GM19193 (cell line): Measurements from ENCODE around the gene PAX5.
A peak's percentile ranks its signal among the peaks of the same experiment; 100 is the strongest.

Source experiments
- POLR2A ChIP-seq: IDR thresholded peaks from 4 replicates; pipeline ENCODE4 v1.6.1; 2011; ENCODE audit not compliant: insufficient read depth, insufficient read length; ENCODE audit errors: extremely low read depth

The PAX5 gene

GRCh38 chr9:36980148-36980974, 53.7 kb downstream of the PAX5 start:
- TF ChIP-seq POLR2A = no peak

GRCh38 chr9:36976371-36977030, 57.6 kb downstream of the PAX5 start:
- TF ChIP-seq POLR2A = no peak

GRCh38 chr9:36974731-36975130, 59.3 kb downstream of the PAX5 start:
- no peak for TF ChIP-seq POLR2A

GRCh38 chr9:36971935-36972488, 62.1 kb downstream of the PAX5 start:
- no peak for TF ChIP-seq POLR2A

GRCh38 chr9:36970007-36970888, 63.8 kb downstream of the PAX5 start:
- no peak for TF ChIP-seq POLR2A

GRCh38 chr9:36969216-36969771, 64.8 kb downstream of the PAX5 start:
- no peak for TF ChIP-seq POLR2A

- TF ChIP-seq POLR2A = no peak
Measured at GRCh38 chr9:36968574-36969215, 65.4 kb downstream of the PAX5 start.

- TF ChIP-seq POLR2A = no peak
Measured at GRCh38 chr9:36967997-36968396, 66.1 kb downstream of the PAX5 start.

GRCh38 chr9:36966371-36967097, 67.5 kb downstream of the PAX5 start:
- no peak for TF ChIP-seq POLR2A

GRCh38 chr9:36964791-36965190, 69.3 kb downstream of the PAX5 start:
- TF ChIP-seq POLR2A = no peak

- TF ChIP-seq POLR2A = no peak
Measured at GRCh38 chr9:36963346-36963745, 70.7 kb downstream of the PAX5 start.

- TF ChIP-seq POLR2A = peak; percentile 18
Measured at GRCh38 chr9:36962691-36963090, 71.4 kb downstream of the PAX5 start.

- no peak for TF ChIP-seq POLR2A
Measured at GRCh38 chr9:36961561-36962325, 72.3 kb downstream of the PAX5 start.
